SK-N-MC (cell line): Measurements from ENCODE around the gene DGCR2.
"Not testable (repeated sequence)": the region's sequence is repeated elsewhere in the genome, so short reads cannot be mapped to it uniquely, and the experiment has no call there.

Experiments
- DNase-seq: peaks from one replicate; pipeline ENCODE4 v3.0.0-alpha.2; 2011; ENCODE audit warnings: low read depth, low spot score
- H3K27ac ChIP-seq: fragments of 200-600 bp; sonication (generic); 2 replicates; pipeline ENCODE4 v1.5.1; 2016; ENCODE audit warnings: mixed run types
- H3K36me3 ChIP-seq: fragments of 200-600 bp; sonication (generic); 2 replicates; pipeline ENCODE4 v1.6.1; 2017; ENCODE audit warnings: antibody characterized with exemption, low read length, mixed read lengths; ENCODE audit not compliant: insufficient read depth
- H3K4me3 ChIP-seq: fragments of 200-600 bp; sonication (generic); 2 replicates; pipeline ENCODE4 v1.5.1; 2016
- H3K9ac ChIP-seq: fragments of 200-600 bp; sonication (generic); 2 replicates; pipeline ENCODE4 v1.8.0; 2017; ENCODE audit warnings: mixed run types, mixed read lengths; ENCODE audit not compliant: insufficient read length
- H3K9me3 ChIP-seq: fragments of 200-600 bp; sonication (generic); 2 replicates; pipeline ENCODE4 v1.6.1; 2017; ENCODE audit warnings: low read depth, mild to moderate bottlenecking, antibody characterized with exemption, low read length, moderate library complexity, mixed read lengths
- FOXP2 ChIP-seq: optimal IDR thresholded peaks from 2 replicates; pipeline ENCODE3; 2011; ENCODE audit warnings: mild to moderate bottlenecking, moderate library complexity; ENCODE audit not compliant: insufficient read depth; ENCODE audit errors: extremely low read length, control extremely low read depth
- POLR2AphosphoS5 ChIP-seq: IDR thresholded peaks from 2 replicates; pipeline ENCODE4 v1.6.1; 2012; ENCODE audit warnings: mild to moderate bottlenecking, low read depth, low read length, borderline replicate concordance

DGCR2 gene

DNA sequence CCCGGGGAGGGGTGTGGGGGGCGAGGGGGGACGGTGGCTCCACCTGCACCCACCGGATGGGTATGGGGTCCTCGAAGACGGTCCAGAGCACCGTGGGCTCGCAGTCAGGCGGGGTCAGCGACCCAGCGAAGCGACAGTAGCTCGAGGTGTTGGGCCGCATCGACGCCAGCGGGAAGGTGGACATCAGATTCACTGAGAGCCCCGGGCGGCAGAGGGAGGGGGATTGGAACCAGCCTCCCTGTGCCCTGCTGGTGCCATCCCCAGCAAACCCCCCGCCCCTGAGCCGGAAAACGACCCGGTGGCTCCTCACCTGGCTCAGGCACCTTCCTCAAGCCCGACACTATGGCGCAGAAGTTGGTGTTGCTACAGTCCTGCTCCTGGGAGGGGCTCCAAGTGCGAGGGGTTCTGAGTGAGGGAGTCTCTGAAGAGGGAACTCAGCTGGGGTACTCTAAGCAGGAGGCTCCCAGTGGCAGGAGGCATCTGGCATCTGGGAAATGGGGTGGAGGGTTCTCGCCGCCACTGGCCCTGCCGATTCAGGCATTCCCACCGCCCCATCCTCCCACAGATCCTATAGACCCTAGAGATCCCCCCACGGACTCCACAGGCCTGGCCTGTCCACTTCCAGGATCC, 89.9 kb downstream of the DGCR2 start:
- not testable (repeated sequence) for DNase-seq, H3K36me3 ChIP-seq, H3K9me3 ChIP-seq, H3K27ac ChIP-seq, H3K9ac ChIP-seq, H3K4me3 ChIP-seq

- H3K9me3 ChIP-seq, H3K9ac ChIP-seq, H3K4me3 ChIP-seq, H3K36me3 ChIP-seq, H3K27ac ChIP-seq, DNase-seq: not testable (repeated sequence)
Observed at GRCh38 chr22:19030889-19031252, 91.3 kb downstream of the DGCR2 start.

- DNase-seq, H3K4me3 ChIP-seq, H3K9me3 ChIP-seq, H3K36me3 ChIP-seq, H3K9ac ChIP-seq, H3K27ac ChIP-seq: not testable (repeated sequence)
Observed at GRCh38 chr22:19030226-19030888, 91.9 kb downstream of the DGCR2 start.

DNA sequence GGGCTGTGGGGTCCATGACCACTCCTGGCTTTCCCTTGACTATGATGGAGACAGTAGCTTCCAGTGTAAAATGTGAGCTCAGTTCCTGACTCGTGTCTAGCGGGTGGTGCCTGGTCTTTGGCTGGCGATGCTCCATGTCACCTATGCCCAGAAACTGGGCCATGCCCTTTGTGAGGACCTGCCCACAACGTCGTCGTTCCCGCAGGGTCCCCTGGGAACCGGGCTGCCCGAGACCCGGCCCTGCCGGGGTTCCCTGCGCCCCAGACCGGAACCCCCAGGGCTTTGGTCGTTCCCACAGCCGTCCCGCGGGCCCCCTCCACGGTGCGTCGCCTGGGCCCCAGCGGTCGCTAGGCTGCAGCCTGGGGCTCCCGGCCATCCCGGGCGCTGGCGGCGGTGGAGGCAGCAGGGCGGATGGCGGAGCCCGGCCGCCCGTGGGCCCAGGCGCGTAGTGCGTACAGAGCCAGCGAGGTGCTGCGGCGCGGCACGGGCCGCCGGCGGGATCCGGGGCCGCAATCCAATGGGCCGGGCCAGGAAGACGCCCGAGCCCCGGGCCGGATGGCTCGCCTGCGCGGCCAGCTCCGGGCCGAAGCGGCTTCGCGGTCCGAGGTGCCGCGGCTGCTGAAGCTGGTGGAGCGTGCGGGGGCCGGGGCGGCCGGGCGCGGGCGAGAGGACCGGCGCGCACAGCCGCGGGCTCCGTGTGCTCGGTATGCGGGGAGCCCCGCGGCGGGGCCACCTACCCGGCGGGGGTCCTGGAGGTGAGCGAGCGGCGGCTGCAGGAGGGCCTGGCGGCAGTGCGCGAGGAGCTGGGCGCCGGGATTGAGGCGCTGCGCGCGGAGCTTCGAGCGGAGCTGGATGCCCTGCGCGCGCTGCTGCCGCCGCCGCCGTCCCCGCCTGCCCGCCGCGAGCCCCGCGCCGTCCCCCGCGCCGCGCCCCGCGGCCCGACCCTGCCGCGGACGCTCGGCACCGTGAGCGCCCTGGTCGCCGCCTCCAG, 92.8 kb downstream of the DGCR2 start:
- not testable (repeated sequence) for DNase-seq

DNA sequence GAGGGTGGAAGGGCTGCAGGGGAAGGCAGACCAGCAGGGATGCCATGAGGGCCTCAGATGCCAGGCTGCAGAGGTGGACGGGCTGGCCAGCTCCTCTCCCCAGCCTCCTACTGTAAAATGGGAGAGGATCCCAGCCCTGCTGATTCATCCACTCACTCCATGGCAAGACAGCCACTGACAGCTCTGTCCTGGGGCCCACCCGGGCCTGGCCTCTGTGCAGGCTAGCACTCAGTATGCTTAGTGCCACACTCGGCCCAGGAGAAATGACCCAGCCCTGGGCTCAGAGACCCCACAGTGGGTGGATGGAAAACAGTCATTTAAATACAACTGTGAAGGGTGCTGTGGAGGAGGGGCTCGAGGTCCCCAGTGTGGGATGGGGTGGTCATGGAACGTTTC, 94.2 kb downstream of the DGCR2 start:
- not testable (repeated sequence) for H3K36me3 ChIP-seq, H3K9me3 ChIP-seq, H3K4me3 ChIP-seq, H3K27ac ChIP-seq, H3K9ac ChIP-seq, DNase-seq

More for the DNA sequence above, 92.8 kb downstream of the DGCR2 start:
- H3K9me3 ChIP-seq, H3K27ac ChIP-seq, H3K9ac ChIP-seq, H3K36me3 ChIP-seq, H3K4me3 ChIP-seq: not testable (repeated sequence)

- not testable (repeated sequence) for H3K27ac ChIP-seq, H3K9me3 ChIP-seq, H3K4me3 ChIP-seq, H3K9ac ChIP-seq, H3K36me3 ChIP-seq, DNase-seq
Observed at GRCh38 chr22:19027371-19028059, 94.7 kb downstream of the DGCR2 start.

DNA sequence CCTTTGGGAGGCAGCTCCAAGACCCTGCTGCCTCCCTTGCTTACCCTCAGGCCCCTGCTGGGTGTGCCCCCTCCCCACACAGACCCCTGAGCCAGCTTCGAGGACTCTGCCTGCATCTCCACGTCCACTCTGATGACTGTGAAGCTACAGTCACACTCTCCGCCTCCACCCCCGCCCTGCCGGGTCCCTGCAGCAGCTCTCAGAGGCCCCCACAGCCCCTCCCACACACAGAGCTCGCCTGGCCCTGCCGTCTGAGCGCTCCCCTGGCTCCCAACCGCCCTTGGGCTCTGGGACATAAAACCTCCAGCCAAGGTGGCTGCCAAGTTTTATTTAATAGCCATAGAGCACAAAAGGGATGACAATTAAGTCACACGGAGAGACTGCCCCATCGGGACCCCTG, 96.1 kb downstream of the DGCR2 start:
- not testable (repeated sequence) for H3K36me3 ChIP-seq, H3K27ac ChIP-seq, H3K4me3 ChIP-seq, H3K9me3 ChIP-seq, DNase-seq, H3K9ac ChIP-seq

GRCh38 chr22:19024956-19025489, 97.2 kb downstream of the DGCR2 start:
- H3K27ac ChIP-seq, H3K36me3 ChIP-seq, H3K9me3 ChIP-seq, DNase-seq, H3K4me3 ChIP-seq, H3K9ac ChIP-seq: not testable (repeated sequence)

GRCh38 chr22:19023931-19024330, 98.3 kb downstream of the DGCR2 start:
- DNase-seq, H3K27ac ChIP-seq, H3K9me3 ChIP-seq, H3K4me3 ChIP-seq, H3K36me3 ChIP-seq, H3K9ac ChIP-seq: not testable (repeated sequence)

DNA sequence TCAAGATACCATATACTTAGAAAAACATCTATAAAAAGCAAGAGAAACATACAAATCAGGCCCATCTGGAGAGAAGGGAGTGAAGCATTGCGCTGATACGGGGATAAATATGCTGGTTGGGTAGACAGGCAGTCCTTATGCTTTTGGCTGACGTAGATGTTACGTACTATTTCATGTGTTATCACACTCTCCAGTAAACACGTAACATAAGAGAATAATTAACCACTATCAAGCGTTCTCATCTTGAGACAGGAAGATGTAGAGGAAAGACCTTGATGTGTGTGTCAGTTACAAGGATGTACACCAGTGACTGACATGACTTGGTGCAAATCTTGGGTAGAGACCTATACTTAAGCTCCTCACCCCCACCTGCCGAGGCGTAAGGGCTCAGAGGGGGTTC, 99.5 kb downstream of the DGCR2 start:
- DNase-seq = no peak
- no peak for TF ChIP-seq POLR2AphosphoS5
- TF ChIP-seq FOXP2 = no peak

More for the DNA sequence above, 99.5 kb downstream of the DGCR2 start:
- Histone ChIP-seq H3K36me3 (no peaks in the 10 kb centered on the region), H3K9ac (no peak overlapping the region), H3K27ac (no peak overlapping the region), H3K4me3 (no peak overlapping the region), H3K9me3 (no peaks in the 10 kb centered on the region)
